H54 (cell line): ENCODE data around the gene POLE3.
"Not testable (repeated sequence)": the region's sequence is repeated elsewhere in the genome, so short reads cannot be mapped to it uniquely, and the experiment has no call there.

Source experiments
- DNase-seq: peaks from one replicate; pipeline ENCODE4 v3.0.0; 2011; ENCODE audit warnings: low spot score, mixed read lengths; ENCODE audit not compliant: insufficient read length
- FAIRE-seq: peaks from 3 replicates; lab custom pipeline; 2011; peaks lifted over from hg19 to GRCh38; lab: Jason Lieb, UNC
- POLR2A ChIP-seq: IDR thresholded peaks from 2 replicates; pipeline ENCODE4 v1.6.1; 2011; ENCODE audit warnings: low read depth, mild to moderate bottlenecking, low read length

Gene POLE3

GRCh38 chr9:113395000-113395861, 15.2 kb downstream of the POLE3 start:
- TF ChIP-seq POLR2A: no peak
- FAIRE-seq (no peak), DNase-seq (no peak)

GRCh38 chr9:113393281-113393680, 17.2 kb downstream of the POLE3 start:
- FAIRE-seq: no peak
- no peak for TF ChIP-seq POLR2A
- no peak for DNase-seq

- DNase-seq: no peak
- FAIRE-seq: no peak
- no peak for TF ChIP-seq POLR2A
Observed at GRCh38 chr9:113391917-113392316, 18.6 kb downstream of the POLE3 start.

GRCh38 chr9:113390192-113390960, 20.1 kb downstream of the POLE3 start:
- TF ChIP-seq POLR2A: no peak
- DNase-seq (no peak), FAIRE-seq (no peak)

GRCh38 chr9:113389451-113389850, 21.0 kb downstream of the POLE3 start:
- TF ChIP-seq POLR2A: no peak
- DNase-seq: no peak
- no peak for FAIRE-seq

- TF ChIP-seq POLR2A: no peak
- FAIRE-seq: no peak
Observed at GRCh38 chr9:113388833-113389232, 21.6 kb downstream of the POLE3 start.

GRCh38 chr9:113387560-113388230, 22.8 kb downstream of the POLE3 start:
- no peak for FAIRE-seq

More at GRCh38 chr9:113388833-113389232, 21.6 kb downstream of the POLE3 start:
- DNase-seq: no peak

GRCh38 chr9:113386571-113387393, 23.7 kb downstream of the POLE3 start:
- DNase-seq: no peak
- no peak for FAIRE-seq
- no peak for TF ChIP-seq POLR2A

More at GRCh38 chr9:113387560-113388230, 22.8 kb downstream of the POLE3 start:
- no peak for TF ChIP-seq POLR2A
- no peak for DNase-seq

- DNase-seq: no peak
- FAIRE-seq: no peak
- no peak for TF ChIP-seq POLR2A
Observed at GRCh38 chr9:113381909-113382411, 28.5 kb downstream of the POLE3 start.

GRCh38 chr9:113381441-113381840, 29.0 kb downstream of the POLE3 start:
- not testable (repeated sequence) for FAIRE-seq, DNase-seq

- no peak for TF ChIP-seq POLR2A
- FAIRE-seq (no peak), DNase-seq (no peak)
Observed at GRCh38 chr9:113380869-113381378, 29.6 kb downstream of the POLE3 start.

GRCh38 chr9:113379829-113380210, 30.7 kb downstream of the POLE3 start:
- not testable (repeated sequence) for DNase-seq, FAIRE-seq

GRCh38 chr9:113379094-113379828, 31.2 kb downstream of the POLE3 start:
- DNase-seq, FAIRE-seq: not testable (repeated sequence)
